Loucy (cell line): ENCODE data around the gene LIN7B.

Experiments used
- H2AFZ ChIP-seq: fragments of 200-600 bp; sonication (generic); 2 replicates; pipeline ENCODE4 v1.6.0; 2016; ENCODE audit warnings: antibody characterized with exemption, mild to moderate bottlenecking, low read length, moderate library complexity
- H3F3A ChIP-seq: fragments of 200-600 bp; 2 replicates; pipeline ENCODE4 v1.6.0; 2016; ENCODE audit warnings: antibody characterized with exemption, low read depth, mild to moderate bottlenecking
- H3K27me3 ChIP-seq: fragments of 200-600 bp; sonication (generic); 2 replicates; pipeline ENCODE4 v1.6.1; 2014; ENCODE audit warnings: low read length, mild to moderate bottlenecking; ENCODE audit not compliant: insufficient read depth, poor library complexity, severe bottlenecking
- H3K36me3 ChIP-seq: fragments of 200-600 bp; sonication (generic); 2 replicates; pipeline ENCODE4 v1.6.1; 2016; ENCODE audit warnings: low read length; ENCODE audit not compliant: insufficient read depth
- H3K4me1 ChIP-seq: fragments of 200-600 bp; sonication (generic); 2 replicates; pipeline ENCODE4 v1.5.1; 2014; ENCODE audit warnings: low read length, mild to moderate bottlenecking; ENCODE audit not compliant: insufficient read depth, poor library complexity, severe bottlenecking
- H3K4me2 ChIP-seq: fragments of 200-600 bp; sonication (generic); 2 replicates; pipeline ENCODE4 v1.6.0; 2014; ENCODE audit warnings: antibody characterized with exemption, low read length, low read depth, mild to moderate bottlenecking; ENCODE audit not compliant: poor library complexity, severe bottlenecking
- H3K4me3 ChIP-seq: fragments of 200-600 bp; sonication (generic); 2 replicates; pipeline ENCODE4 v1.5.1; 2014; ENCODE audit warnings: low read length, mild to moderate bottlenecking, mixed read lengths; ENCODE audit not compliant: poor library complexity, severe bottlenecking
- H3K79me2 ChIP-seq: fragments of 200-600 bp; sonication (generic); 2 replicates; pipeline ENCODE4 v1.6.1; 2014; ENCODE audit warnings: low read length; ENCODE audit not compliant: insufficient read depth
- H3K9ac ChIP-seq: fragments of 200-600 bp; sonication (generic); 2 replicates; pipeline ENCODE4 v1.6.0; 2014; ENCODE audit warnings: mild to moderate bottlenecking, low read depth, low read length, moderate library complexity; ENCODE audit not compliant: poor library complexity, severe bottlenecking
- H3K9me2 ChIP-seq: fragments of 200-600 bp; sonication (generic); replicated peaks from 2 replicates; pipeline ENCODE4 v1.6.1; 2016; ENCODE audit warnings: low read depth, low read length, mixed read lengths
- H3K9me3 ChIP-seq: fragments of 200-600 bp; sonication (generic); 2 replicates; pipeline ENCODE4 v1.6.1; 2014; ENCODE audit warnings: mild to moderate bottlenecking, antibody characterized with exemption, low read length, low read depth; ENCODE audit not compliant: insufficient read depth
- H4K20me1 ChIP-seq: fragments of 200-600 bp; sonication (generic); 2 replicates; pipeline ENCODE4 v1.6.0; 2014; ENCODE audit warnings: antibody characterized with exemption, low read length, mild to moderate bottlenecking; ENCODE audit not compliant: insufficient read depth, poor library complexity, severe bottlenecking
- EZH2phosphoT487 ChIP-seq: fragments of 200-600 bp; IDR thresholded peaks from 2 replicates; pipeline ENCODE4 v1.6.1; 2018; ENCODE audit warnings: antibody characterized with exemption, mild to moderate bottlenecking, moderate library complexity, borderline replicate concordance
- TF ChIP-seq, protein P1 (sequence below): fragments of 200-600 bp; sonication (generic); conservative IDR thresholded peaks from 2 replicates; pipeline ENCODE4 v1.5.1; 2014; ENCODE audit warnings: mild to moderate bottlenecking, antibody characterized with exemption, low read length

The LIN7B gene

DNA sequence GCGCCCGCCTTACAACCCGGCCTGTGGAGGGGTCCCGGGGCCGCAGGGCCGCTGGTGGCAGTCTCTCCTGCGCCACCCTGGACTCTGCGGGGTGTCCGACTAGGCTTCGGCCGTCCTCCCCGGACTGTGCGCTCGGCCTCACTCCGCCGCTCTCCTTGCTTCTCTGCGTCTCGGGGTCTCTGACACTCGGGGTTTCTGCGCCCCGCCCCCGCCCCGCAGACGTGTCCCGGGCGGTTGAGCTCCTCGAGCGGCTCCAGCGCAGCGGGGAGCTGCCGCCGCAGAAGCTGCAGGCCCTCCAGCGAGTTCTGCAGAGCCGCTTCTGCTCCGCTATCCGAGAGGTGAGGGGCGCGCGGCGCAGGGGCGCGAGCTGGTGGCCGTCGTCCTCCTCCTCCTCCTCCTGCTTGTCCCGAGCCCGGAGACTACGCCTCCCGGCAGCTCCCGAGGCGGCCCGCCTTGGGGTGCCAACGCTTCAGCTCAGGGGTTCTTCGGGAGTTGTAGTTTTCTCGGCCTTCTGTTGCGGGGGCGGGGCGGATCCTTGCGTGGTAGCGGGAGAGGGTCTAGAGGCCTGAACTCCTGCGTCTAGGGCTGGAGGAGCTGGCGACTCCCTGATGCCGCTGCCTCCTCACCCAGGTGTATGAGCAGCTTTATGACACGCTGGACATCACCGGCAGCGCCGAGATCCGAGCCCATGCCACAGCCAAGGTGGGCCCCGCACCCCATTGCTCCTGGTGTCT, 627 bp downstream of the LIN7B start:
- Histone ChIP-seq H3K9ac (peak overlapping the region; percentile 66), H3K27me3 (no peaks in the 10 kb centered on the region), H3K9me3 (no peaks in the 10 kb centered on the region), H3K4me2 (peak overlapping the region; percentile 83), H4K20me1 (no peaks in the 10 kb centered on the region), H3K79me2 (no peaks in the 10 kb centered on the region), H3K9me2 (no peaks in the 10 kb centered on the region), H3F3A (peaks cover 7% of the 10 kb centered on the region; the same call in 1 of the 2 replicates), H2AFZ (peak overlapping the region; percentile 91), H3K36me3 (peaks cover 2% of the 10 kb centered on the region; the same call in 1 of the 2 replicates), H3K4me3 (peak overlapping the region; percentile 72), H3K4me1 (peaks cover 20% of the 10 kb centered on the region)
- TF ChIP-seq, protein P1, sequence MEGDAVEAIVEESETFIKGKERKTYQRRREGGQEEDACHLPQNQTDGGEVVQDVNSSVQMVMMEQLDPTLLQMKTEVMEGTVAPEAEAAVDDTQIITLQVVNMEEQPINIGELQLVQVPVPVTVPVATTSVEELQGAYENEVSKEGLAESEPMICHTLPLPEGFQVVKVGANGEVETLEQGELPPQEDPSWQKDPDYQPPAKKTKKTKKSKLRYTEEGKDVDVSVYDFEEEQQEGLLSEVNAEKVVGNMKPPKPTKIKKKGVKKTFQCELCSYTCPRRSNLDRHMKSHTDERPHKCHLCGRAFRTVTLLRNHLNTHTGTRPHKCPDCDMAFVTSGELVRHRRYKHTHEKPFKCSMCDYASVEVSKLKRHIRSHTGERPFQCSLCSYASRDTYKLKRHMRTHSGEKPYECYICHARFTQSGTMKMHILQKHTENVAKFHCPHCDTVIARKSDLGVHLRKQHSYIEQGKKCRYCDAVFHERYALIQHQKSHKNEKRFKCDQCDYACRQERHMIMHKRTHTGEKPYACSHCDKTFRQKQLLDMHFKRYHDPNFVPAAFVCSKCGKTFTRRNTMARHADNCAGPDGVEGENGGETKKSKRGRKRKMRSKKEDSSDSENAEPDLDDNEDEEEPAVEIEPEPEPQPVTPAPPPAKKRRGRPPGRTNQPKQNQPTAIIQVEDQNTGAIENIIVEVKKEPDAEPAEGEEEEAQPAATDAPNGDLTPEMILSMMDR = no peak
- no peak for TF ChIP-seq EZH2phosphoT487

DNA sequence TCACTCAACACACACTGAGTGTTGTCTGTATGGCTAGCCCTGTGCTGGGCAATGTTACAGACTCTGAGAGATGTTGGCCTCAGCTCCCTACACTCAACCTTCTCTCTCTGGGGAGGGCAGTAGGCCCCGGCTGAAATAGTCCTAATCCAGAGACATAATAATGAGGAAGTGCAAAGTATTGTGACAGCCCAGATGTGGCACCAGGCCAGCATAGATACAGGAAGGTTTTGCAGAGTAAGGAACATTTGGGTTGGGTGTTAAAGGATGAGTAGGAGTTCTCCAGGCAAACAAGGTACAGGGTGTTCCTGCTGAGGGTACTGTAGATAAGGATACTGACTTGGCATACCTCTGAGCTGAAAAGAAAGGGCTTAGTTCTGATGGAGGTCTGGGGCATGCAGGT, 2.4 kb downstream of the LIN7B start:
- H3K4me1 ChIP-seq = peaks cover 21% of the 10 kb centered on the region
- no peak overlapping the region for H3K4me3 ChIP-seq
- H4K20me1 ChIP-seq = no peaks in the 10 kb centered on the region
- H3K79me2 ChIP-seq = no peaks in the 10 kb centered on the region
- no peaks in the 10 kb centered on the region for H3K9me2 ChIP-seq
- H3K36me3 ChIP-seq = no peaks in the 10 kb centered on the region
- TF ChIP-seq, protein P1 = no peak
- TF ChIP-seq EZH2phosphoT487 = no peak
- no peak overlapping the region for H3K9ac ChIP-seq
- no peaks in the 10 kb centered on the region for H3F3A ChIP-seq
- no peaks in the 10 kb centered on the region for H3K9me3 ChIP-seq
- H3K4me2 ChIP-seq = no peak overlapping the region
- H3K27me3 ChIP-seq = no peaks in the 10 kb centered on the region
- no peak overlapping the region for H2AFZ ChIP-seq

DNA sequence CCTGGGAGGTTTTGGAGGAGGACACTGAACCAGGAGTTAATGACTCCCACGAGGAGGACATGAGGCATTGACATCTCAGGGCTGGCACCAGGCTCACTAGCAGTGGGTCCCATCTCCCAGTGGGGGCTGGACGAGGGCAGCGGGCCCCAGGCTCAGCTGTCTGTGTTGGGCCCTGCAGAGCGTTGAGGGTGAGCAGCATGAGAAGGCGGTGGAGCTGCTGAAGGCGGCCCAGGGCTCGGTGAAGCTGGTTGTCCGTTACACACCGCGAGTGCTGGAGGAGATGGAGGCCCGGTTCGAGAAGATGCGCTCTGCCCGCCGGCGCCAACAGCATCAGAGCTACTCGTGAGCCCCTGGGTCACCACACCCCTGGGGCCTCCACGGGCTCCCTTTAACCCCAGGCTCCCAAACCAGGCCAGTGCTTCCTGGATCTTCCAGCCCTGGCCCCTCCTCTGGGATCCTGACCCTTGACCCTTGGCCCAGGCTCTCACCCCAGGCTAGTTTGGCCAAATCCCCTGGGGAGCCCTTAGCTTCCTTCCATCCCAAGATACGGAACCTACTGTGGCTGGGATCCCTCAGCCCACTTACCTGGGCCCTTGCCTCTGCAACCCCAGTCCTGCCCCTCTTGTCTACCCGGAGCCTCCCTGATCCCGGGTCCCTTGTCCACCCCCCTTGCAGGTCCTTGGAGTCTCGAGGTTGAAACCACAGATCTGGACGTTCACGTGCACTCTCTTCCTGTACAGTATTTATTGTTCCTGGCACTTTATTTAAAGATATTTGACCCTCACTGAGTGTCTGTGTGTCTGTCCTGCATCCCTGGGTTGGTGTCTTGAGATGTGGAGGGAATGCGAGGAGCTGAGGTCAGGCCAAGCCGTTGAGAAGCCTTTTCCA, 3.8 kb downstream of the LIN7B start:
- no peaks in the 10 kb centered on the region for H3F3A ChIP-seq
- no peaks in the 10 kb centered on the region for H3K9me2 ChIP-seq
- TF ChIP-seq, protein P1 = no peak
- no peak for TF ChIP-seq EZH2phosphoT487
- H3K9ac ChIP-seq = peak overlapping the region; percentile 80
- H3K4me3 ChIP-seq = peak overlapping the region; percentile 79
- H3K27me3 ChIP-seq = no peaks in the 10 kb centered on the region
- no peaks in the 10 kb centered on the region for H3K9me3 ChIP-seq
- H3K4me1 ChIP-seq = peaks cover 21% of the 10 kb centered on the region
- H3K36me3 ChIP-seq = no peaks in the 10 kb centered on the region
- H2AFZ ChIP-seq = peak overlapping the region; percentile 95
- H3K4me2 ChIP-seq = peak overlapping the region; percentile 97
- H4K20me1 ChIP-seq = no peaks in the 10 kb centered on the region
- H3K79me2 ChIP-seq = no peaks in the 10 kb centered on the region
